PC-3 (cell line): ENCODE measurements around the gene PPP1R3F. TPM values are rescaled to one million over a fixed set of nuclear protein-coding genes. Genes with fewer than 3 reads are reported as not detected.

Source experiments
- ATAC-seq: fragments of 200-7000 bp; cut with Tn5 transposase; 2 replicates; pipeline ENCODE4 v1.9.1; 2020; ENCODE audit warnings: mild to moderate bottlenecking, moderate library complexity
- BruUV-seq: library from RNA; stranded (reverse); fragments of 400-500 nt; replicated peaks from 2 replicates; lab custom pipeline; 2021; lab: Mats Ljungman, UMichigan
- CTCF ChIA-PET: fragments of 300-600 bp; sonication (Branson Sonifier 250); formaldehyde crosslinking; loops from one replicate; lab custom pipeline; 2022; ENCODE audit warnings: antibody characterized with exemption; lab: Charles Lee
- POLR2A ChIA-PET: fragments of 300-600 bp; sonication (Branson Sonifier 250); formaldehyde crosslinking; loops from one replicate; lab custom pipeline; 2022; ENCODE audit warnings: antibody characterized with exemption; ENCODE audit not compliant: unreplicated experiment; lab: Charles Lee
- DNase-seq: peaks from one replicate; pipeline ENCODE4 v3.0.0-alpha.2; 2015
- H2AFZ ChIP-seq: fragments of 300-600 bp; sonication (generic); 2 replicates; pipeline ENCODE4 v1.6.0; 2016; ENCODE audit warnings: antibody characterized with exemption, low read length
- H3F3A ChIP-seq: fragments of 300-600 bp; sonication (generic); one replicate; pipeline ENCODE4 v1.6.0; 2017; ENCODE audit warnings: antibody characterized with exemption, low read length, control low read depth, mild to moderate bottlenecking; ENCODE audit not compliant: unreplicated experiment
- H3K27ac ChIP-seq: fragments of 300-600 bp; sonication (generic); 2 replicates; pipeline ENCODE4 v1.5.1; 2016; ENCODE audit warnings: mild to moderate bottlenecking, low read length
- H3K27me3 ChIP-seq: fragments of 300-600 bp; sonication (generic); 2 replicates; pipeline ENCODE4 v1.6.1; 2016; ENCODE audit warnings: low read length, mixed read lengths
- H3K36me3 ChIP-seq: fragments of 300-600 bp; sonication (generic); 2 replicates; pipeline ENCODE4 v1.6.1; 2016; ENCODE audit warnings: low read depth, mixed run types, low read length, mixed read lengths
- H3K4me1 ChIP-seq: fragments of 300-600 bp; sonication (generic); 2 replicates; pipeline ENCODE4 v1.5.1; 2016; ENCODE audit warnings: low read length; ENCODE audit not compliant: insufficient read depth
- H3K4me2 ChIP-seq: fragments of 300-600 bp; sonication (generic); 2 replicates; pipeline ENCODE4 v1.6.0; 2016; ENCODE audit warnings: low read length
- H3K4me3 ChIP-seq: fragments of 300-600 bp; sonication (generic); 2 replicates; pipeline ENCODE4 v1.5.1; 2016; ENCODE audit warnings: mild to moderate bottlenecking, low read length, mixed read lengths
- H3K79me2 ChIP-seq: fragments of 300-600 bp; sonication (generic); 2 replicates; pipeline ENCODE4 v1.6.1; 2017; ENCODE audit warnings: low read length, mixed read lengths
- H3K9ac ChIP-seq: fragments of 300-600 bp; sonication (generic); 2 replicates; pipeline ENCODE4 v1.6.0; 2016; ENCODE audit warnings: mild to moderate bottlenecking, low read length
- H3K9me2 ChIP-seq: fragments of 300-600 bp; sonication (generic); replicated peaks from 2 replicates; pipeline ENCODE4 v1.6.1; 2016; ENCODE audit warnings: mixed run types, low read length, mixed read lengths
- H3K9me3 ChIP-seq: fragments of 300-600 bp; sonication (generic); 2 replicates; pipeline ENCODE4 v1.6.1; 2016; ENCODE audit warnings: low read length, mixed read lengths
- H4K20me1 ChIP-seq: fragments of 300-600 bp; sonication (generic); 2 replicates; pipeline ENCODE4 v1.6.1; 2016; ENCODE audit warnings: low read length, mixed read lengths
- EZH2 ChIP-seq: fragments of 300-600 bp; sonication (generic); IDR thresholded peaks from one replicate; pipeline ENCODE4 v1.6.1; 2017; ENCODE audit warnings: antibody characterized with exemption, mild to moderate bottlenecking, low read length; ENCODE audit not compliant: unreplicated experiment
- EZH2phosphoT487 ChIP-seq: fragments of 300-600 bp; sonication (generic); IDR thresholded peaks from 2 replicates; pipeline ENCODE4 v1.6.1; 2018; ENCODE audit warnings: mild to moderate bottlenecking, antibody characterized with exemption, low read length, borderline replicate concordance
- intact Hi-C: fragments of 100-400 bp; cut with micrococcal nuclease; formaldehyde crosslinking; loops from 2 replicates; pipeline ENCODE4 v1.9.0; 2023
- total RNA-seq: library from RNA; depleted of rRNA; stranded (reverse); fragments of >200 nt; gene quantifications from 2 replicates; pipeline ENCODE4 v1.2.3, GENCODE V29; 2014
- TF ChIP-seq, protein P1 (sequence below): fragments of 300-600 bp; sonication (generic); conservative IDR thresholded peaks from 2 replicates; pipeline ENCODE4 v1.5.1; 2017; ENCODE audit warnings: antibody characterized with exemption, low read depth, mild to moderate bottlenecking, low read length

Gene PPP1R3F
- total RNA-seq, 1 experiment from 2014 or later = 11.8 TPM

DNA sequence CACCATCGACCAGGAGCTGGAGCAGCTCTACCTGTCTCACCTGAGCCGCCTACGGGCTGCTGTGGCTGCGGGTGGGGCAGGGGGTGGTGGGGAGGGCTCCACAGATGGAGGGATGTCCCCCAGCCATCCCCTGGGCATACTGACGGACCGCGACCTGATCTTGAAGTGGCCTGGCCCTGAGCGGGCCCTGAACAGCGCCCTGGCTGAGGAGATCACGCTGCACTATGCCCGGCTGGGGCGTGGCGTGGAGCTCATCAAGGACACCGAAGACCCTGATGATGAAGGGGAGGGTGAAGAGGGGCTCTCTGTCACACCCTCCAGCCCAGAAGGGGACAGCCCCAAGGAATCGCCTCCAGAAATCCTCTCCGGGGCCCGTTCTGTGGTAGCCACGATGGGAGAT, 16.5 kb downstream of the PPP1R3F start:
- no peak overlapping the region for H3K4me2 ChIP-seq
- TF ChIP-seq, protein P1, sequence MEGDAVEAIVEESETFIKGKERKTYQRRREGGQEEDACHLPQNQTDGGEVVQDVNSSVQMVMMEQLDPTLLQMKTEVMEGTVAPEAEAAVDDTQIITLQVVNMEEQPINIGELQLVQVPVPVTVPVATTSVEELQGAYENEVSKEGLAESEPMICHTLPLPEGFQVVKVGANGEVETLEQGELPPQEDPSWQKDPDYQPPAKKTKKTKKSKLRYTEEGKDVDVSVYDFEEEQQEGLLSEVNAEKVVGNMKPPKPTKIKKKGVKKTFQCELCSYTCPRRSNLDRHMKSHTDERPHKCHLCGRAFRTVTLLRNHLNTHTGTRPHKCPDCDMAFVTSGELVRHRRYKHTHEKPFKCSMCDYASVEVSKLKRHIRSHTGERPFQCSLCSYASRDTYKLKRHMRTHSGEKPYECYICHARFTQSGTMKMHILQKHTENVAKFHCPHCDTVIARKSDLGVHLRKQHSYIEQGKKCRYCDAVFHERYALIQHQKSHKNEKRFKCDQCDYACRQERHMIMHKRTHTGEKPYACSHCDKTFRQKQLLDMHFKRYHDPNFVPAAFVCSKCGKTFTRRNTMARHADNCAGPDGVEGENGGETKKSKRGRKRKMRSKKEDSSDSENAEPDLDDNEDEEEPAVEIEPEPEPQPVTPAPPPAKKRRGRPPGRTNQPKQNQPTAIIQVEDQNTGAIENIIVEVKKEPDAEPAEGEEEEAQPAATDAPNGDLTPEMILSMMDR = no peak
- TF ChIP-seq EZH2 = no peak
- no peaks in the 10 kb centered on the region for H3K9me2 ChIP-seq
- H3K79me2 ChIP-seq = no peaks in the 10 kb centered on the region
- H2AFZ ChIP-seq = no peak overlapping the region
- no peak overlapping the region for H3K9ac ChIP-seq
- no peaks in the 10 kb centered on the region for H4K20me1 ChIP-seq
- DNase-seq (no peak), ATAC-seq (no peak)
- H3K36me3 ChIP-seq = no peaks in the 10 kb centered on the region
- H3K9me3 ChIP-seq = no peaks in the 10 kb centered on the region
- CTCF ChIA-PET = no interaction called here
- POLR2A ChIA-PET = no interaction called here
- no peaks in the 10 kb centered on the region for H3K4me1 ChIP-seq
- no peak overlapping the region for H3K27ac ChIP-seq
- no peaks in the 10 kb centered on the region for H3K27me3 ChIP-seq
- intact Hi-C loops = no loop called here
- no peaks in the 10 kb centered on the region for H3F3A ChIP-seq
- no TSS peak for BruUV-seq
- no peak overlapping the region for H3K4me3 ChIP-seq

DNA sequence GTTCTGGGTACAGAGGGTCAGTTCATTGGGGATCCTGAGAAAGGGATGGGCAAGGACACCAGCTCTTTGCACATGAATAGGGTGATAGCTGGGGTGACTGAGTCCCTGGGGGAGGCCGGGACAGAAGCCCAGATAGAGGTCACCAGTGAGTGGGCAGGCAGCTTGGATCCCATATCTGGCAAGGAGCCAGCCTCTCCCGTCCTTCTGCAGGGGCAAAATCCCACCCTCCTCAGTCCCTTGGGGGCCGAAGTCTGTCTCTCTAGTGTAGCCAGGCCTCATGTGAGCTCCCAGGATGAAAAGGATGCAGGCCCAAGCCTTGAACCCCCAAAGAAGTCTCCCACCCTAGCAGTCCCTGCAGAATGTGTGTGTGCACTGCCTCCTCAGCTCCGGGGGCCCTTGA, 17.0 kb downstream of the PPP1R3F start:
- no peaks in the 10 kb centered on the region for H3K9me3 ChIP-seq
- POLR2A ChIA-PET = no interaction called here
- no peak overlapping the region for H3K27ac ChIP-seq
- CTCF ChIA-PET = no interaction called here
- H3K36me3 ChIP-seq = no peaks in the 10 kb centered on the region
- no peaks in the 10 kb centered on the region for H4K20me1 ChIP-seq
- DNase-seq (no peak), ATAC-seq (no peak)
- H3K79me2 ChIP-seq = no peaks in the 10 kb centered on the region
- no peaks in the 10 kb centered on the region for H3K27me3 ChIP-seq
- H3F3A ChIP-seq = no peaks in the 10 kb centered on the region
- H2AFZ ChIP-seq = no peak overlapping the region
- H3K9me2 ChIP-seq = no peaks in the 10 kb centered on the region
- no peak overlapping the region for H3K4me2 ChIP-seq
- no peak overlapping the region for H3K4me3 ChIP-seq
- no peaks in the 10 kb centered on the region for H3K4me1 ChIP-seq
- intact Hi-C loops = no loop called here
- BruUV-seq = no TSS peak
- no peak overlapping the region for H3K9ac ChIP-seq
- TF ChIP-seq, protein P1 = no peak
- TF ChIP-seq EZH2phosphoT487 (no peak), EZH2 (no peak)

DNA sequence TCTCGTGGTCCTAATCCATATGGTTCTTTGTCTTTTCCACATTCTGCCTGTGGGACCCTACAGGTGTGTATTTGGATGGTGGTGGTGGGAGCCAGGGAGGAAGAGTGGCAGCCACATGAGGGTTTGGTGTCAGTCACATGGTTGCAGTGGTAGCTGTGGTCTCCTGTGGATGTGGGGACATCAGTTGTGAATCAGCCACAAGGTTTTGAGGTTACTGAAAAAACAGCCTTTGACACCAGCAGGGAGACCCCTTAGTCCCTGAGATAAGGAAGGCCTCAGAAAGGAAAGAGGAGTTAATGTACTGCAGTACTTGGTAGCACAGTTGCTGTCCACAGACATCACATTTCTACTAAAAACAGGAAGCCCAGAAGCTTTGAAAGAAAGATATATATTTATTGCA, 18.1 kb downstream of the PPP1R3F start:
- Histone ChIP-seq H3K9me2 (no peaks in the 10 kb centered on the region), H3K9ac (no peak overlapping the region), H3K27ac (no peak overlapping the region), H3K4me3 (no peak overlapping the region), H3K27me3 (no peaks in the 10 kb centered on the region), H3K4me2 (no peak overlapping the region), H3K79me2 (no peaks in the 10 kb centered on the region), H3F3A (no peaks in the 10 kb centered on the region), H3K9me3 (no peaks in the 10 kb centered on the region), H3K4me1 (no peaks in the 10 kb centered on the region), H3K36me3 (no peaks in the 10 kb centered on the region), H4K20me1 (no peaks in the 10 kb centered on the region), H2AFZ (no peak overlapping the region)
- ChIA-PET POLR2A (no interaction called here), CTCF (no interaction called here)
- TF ChIP-seq, protein P1 = no peak
- no peak for TF ChIP-seq EZH2phosphoT487
- no peak for TF ChIP-seq EZH2
- no peak for ATAC-seq
- intact Hi-C loops = no loop called here
- no peak for DNase-seq
- no TSS peak for BruUV-seq
